Suppressor macrophage (primary cell): Measurements from ENCODE around the gene LRP2BP.
"Not testable (repeated sequence)": the region's sequence is repeated elsewhere in the genome, so short reads cannot be mapped to it uniquely, and the experiment has no call there.

Source experiments
- DNase-seq, 4 experiments: peaks; one replicate each; pipeline ENCODE4 v3.0.0-alpha.2; 2020 to 2022

LRP2BP gene

GRCh38 chr4:185395956-185396723 is 416 bp upstream of the LRP2BP start:
- DNase-seq = peak; percentile 98 to 99 (median 99)

GRCh38 chr4:185394568-185395237 is 1.0 kb downstream of the LRP2BP start:
- DNase-seq = no peak

GRCh38 chr4:185392156-185392555 is 3.6 kb downstream of the LRP2BP start:
- DNase-seq = no peak

GRCh38 chr4:185390941-185391340 is 4.8 kb downstream of the LRP2BP start:
- DNase-seq = no peak

- DNase-seq = no peak
Measured at GRCh38 chr4:185387957-185388356, 7.8 kb downstream of the LRP2BP start.

GRCh38 chr4:185384930-185385331 is 10.8 kb downstream of the LRP2BP start:
- no peak for DNase-seq

- DNase-seq = no peak
Measured at GRCh38 chr4:185384061-185384460, 11.7 kb downstream of the LRP2BP start.

- DNase-seq = no peak
Measured at GRCh38 chr4:185383451-185383850, 12.3 kb downstream of the LRP2BP start.

- DNase-seq = no peak
Measured at GRCh38 chr4:185382754-185383153, 13.0 kb downstream of the LRP2BP start.

GRCh38 chr4:185381288-185382196 is 14.2 kb downstream of the LRP2BP start:
- DNase-seq = no peak

GRCh38 chr4:185380320-185380719 is 15.4 kb downstream of the LRP2BP start:
- no peak for DNase-seq

- no peak for DNase-seq
Measured at GRCh38 chr4:185379326-185380295, 16.1 kb downstream of the LRP2BP start.

- DNase-seq = no peak
Measured at GRCh38 chr4:185378264-185378663, 17.5 kb downstream of the LRP2BP start.

GRCh38 chr4:185374573-185374972 is 21.2 kb downstream of the LRP2BP start:
- DNase-seq = no peak

- no peak for DNase-seq
Measured at GRCh38 chr4:185374027-185374426, 21.7 kb downstream of the LRP2BP start.

- no peak for DNase-seq
Measured at GRCh38 chr4:185371702-185372101, 24.0 kb downstream of the LRP2BP start.

- DNase-seq = no peak
Measured at GRCh38 chr4:185370268-185370949, 25.3 kb downstream of the LRP2BP start.

- DNase-seq = no peak
Measured at GRCh38 chr4:185369731-185370130, 26.0 kb downstream of the LRP2BP start.

- DNase-seq = no peak
Measured at GRCh38 chr4:185364886-185365285, 30.8 kb downstream of the LRP2BP start.

GRCh38 chr4:185363251-185363650 is 32.5 kb downstream of the LRP2BP start:
- DNase-seq = no peak

GRCh38 chr4:185362570-185362969 is 33.2 kb downstream of the LRP2BP start:
- DNase-seq = not testable (repeated sequence)
